Nephron (organoid): Measurements from ENCODE around the gene ARHGAP19.

Experiments used
- H3K27ac Mint-ChIP-seq, 3 experiments: 2 replicates each; pipeline ENCODE4 v1.8.0; 2020; ENCODE audit warnings: mixed read lengths in 3 of 3, mild to moderate bottlenecking in 2 of 3, moderate library complexity in 1 of 3
- H3K27me3 Mint-ChIP-seq: 2 replicates; pipeline ENCODE4 v1.8.0; 2021; ENCODE audit warnings: low read depth, mild to moderate bottlenecking, moderate library complexity, mixed read lengths
- H3K36me3 Mint-ChIP-seq: 2 replicates; pipeline ENCODE4 v1.8.0; 2020; ENCODE audit warnings: low read depth, mixed read lengths
- H3K4me1 Mint-ChIP-seq: 2 replicates; pipeline ENCODE4 v1.8.0; 2020; ENCODE audit warnings: mixed read lengths
- H3K4me3 Mint-ChIP-seq, 3 experiments: 2 replicates each; pipeline ENCODE4 v1.8.0; 2020; ENCODE audit warnings: mild to moderate bottlenecking in 3 of 3, mixed read lengths in 3 of 3, moderate library complexity in 2 of 3
- H3K9me3 Mint-ChIP-seq: 2 replicates; pipeline ENCODE4 v1.8.0; 2020; ENCODE audit warnings: mixed read lengths
- TF ChIP-seq, protein P1 (sequence below), 3 experiments: fragments of 200-600 bp; sonication (generic); IDR thresholded peaks; one replicate each; pipeline ENCODE4 v1.5.0; 2021; ENCODE audit warnings: antibody characterized with exemption in 3 of 3; ENCODE audit not compliant: unreplicated experiment in 3 of 3

The ARHGAP19 gene

DNA sequence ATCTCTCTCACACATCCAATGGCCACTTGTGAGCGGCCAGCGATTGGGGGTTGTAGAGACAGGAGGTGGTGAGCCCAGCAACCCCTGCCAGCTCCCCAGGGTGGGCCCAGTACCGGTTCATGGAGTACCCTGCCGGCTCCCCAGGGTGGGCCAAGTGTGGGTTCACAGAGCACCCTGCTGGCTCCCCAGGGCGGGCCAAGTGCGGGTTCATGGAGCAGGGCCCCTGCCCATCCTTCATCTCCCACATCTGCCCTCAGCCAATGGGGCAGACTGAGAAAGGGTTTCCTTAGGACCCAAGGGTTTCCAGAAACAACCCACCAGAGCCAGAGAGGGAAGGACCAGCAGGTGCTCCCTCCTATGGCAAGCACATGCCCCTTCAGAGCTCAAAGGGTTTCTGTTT lies 85.3 kb downstream of the ARHGAP19 start:
- Mint-ChIP-seq H3K9me3 (no peaks in the 10 kb centered on the region), H3K4me3 (no peak overlapping the region), H3K27ac (no peak overlapping the region), H3K36me3 (no peaks in the 10 kb centered on the region), H3K27me3 (peaks cover 13% of the 10 kb centered on the region), H3K4me1 (no peaks in the 10 kb centered on the region)
- TF ChIP-seq, protein P1, sequence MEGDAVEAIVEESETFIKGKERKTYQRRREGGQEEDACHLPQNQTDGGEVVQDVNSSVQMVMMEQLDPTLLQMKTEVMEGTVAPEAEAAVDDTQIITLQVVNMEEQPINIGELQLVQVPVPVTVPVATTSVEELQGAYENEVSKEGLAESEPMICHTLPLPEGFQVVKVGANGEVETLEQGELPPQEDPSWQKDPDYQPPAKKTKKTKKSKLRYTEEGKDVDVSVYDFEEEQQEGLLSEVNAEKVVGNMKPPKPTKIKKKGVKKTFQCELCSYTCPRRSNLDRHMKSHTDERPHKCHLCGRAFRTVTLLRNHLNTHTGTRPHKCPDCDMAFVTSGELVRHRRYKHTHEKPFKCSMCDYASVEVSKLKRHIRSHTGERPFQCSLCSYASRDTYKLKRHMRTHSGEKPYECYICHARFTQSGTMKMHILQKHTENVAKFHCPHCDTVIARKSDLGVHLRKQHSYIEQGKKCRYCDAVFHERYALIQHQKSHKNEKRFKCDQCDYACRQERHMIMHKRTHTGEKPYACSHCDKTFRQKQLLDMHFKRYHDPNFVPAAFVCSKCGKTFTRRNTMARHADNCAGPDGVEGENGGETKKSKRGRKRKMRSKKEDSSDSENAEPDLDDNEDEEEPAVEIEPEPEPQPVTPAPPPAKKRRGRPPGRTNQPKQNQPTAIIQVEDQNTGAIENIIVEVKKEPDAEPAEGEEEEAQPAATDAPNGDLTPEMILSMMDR (IDR thresholded peaks at IDR 0.05; ENCODE audit: unreplicated experiment in 3 of 3): no peak

- H3K36me3 Mint-ChIP-seq: no peaks in the 10 kb centered on the region
- H3K4me3 Mint-ChIP-seq: no peak overlapping the region
- no peak overlapping the region for H3K27ac Mint-ChIP-seq
- TF ChIP-seq, protein P1 (IDR thresholded peaks at IDR 0.05; ENCODE audit: unreplicated experiment in 3 of 3): no peak
- H3K9me3 Mint-ChIP-seq: no peaks in the 10 kb centered on the region
- H3K4me1 Mint-ChIP-seq: no peaks in the 10 kb centered on the region
- peaks cover 13% of the 10 kb centered on the region for H3K27me3 Mint-ChIP-seq
Measured at GRCh38 chr10:97204826-97205679, 87.4 kb downstream of the ARHGAP19 start.

DNA sequence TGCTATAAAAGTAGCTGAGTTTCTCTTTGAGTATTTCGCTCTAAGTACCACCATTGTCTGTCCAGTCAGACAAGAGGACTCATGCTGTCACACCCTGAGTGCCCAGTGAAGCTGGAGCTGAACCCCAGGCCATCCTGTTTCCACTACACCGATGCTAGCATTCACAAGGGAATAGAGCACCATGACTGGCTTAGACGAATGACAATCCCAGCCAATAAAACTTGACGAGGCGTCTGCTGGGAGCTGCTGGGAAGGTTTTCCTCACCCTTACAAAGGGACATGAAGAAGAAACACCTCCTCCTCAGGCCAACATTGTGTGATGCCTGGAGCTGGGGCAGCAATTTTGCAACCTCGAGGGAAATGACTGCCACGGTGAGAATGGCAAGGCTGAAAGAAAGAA lies 89.2 kb downstream of the ARHGAP19 start:
- no peaks in the 10 kb centered on the region for H3K4me1 Mint-ChIP-seq
- H3K4me3 Mint-ChIP-seq: no peak overlapping the region
- H3K27me3 Mint-ChIP-seq: peaks cover 22% of the 10 kb centered on the region
- TF ChIP-seq, protein P1 (IDR thresholded peaks at IDR 0.05; ENCODE audit: unreplicated experiment in 3 of 3): no peak
- H3K27ac Mint-ChIP-seq: no peak overlapping the region
- H3K9me3 Mint-ChIP-seq: no peaks in the 10 kb centered on the region
- H3K36me3 Mint-ChIP-seq: no peaks in the 10 kb centered on the region

DNA sequence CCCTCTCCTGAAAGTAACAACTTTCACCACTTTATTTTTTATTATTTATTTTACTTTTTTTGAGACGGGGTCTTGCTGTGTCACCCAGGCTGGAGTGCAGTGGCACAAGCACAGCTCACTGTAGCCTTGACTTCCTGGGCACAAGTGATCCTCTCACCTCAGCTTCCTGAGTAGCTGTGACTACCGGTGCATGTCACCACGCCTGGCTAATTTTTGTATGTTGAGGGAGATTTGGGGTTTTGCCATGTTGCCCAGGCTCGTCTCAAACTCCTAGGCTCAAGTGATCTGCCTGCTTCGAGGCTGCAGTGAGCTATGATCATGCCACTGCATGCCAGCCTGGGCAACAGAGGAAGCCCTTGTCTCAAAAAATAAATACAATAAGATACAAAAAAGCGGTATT lies 91.8 kb downstream of the ARHGAP19 start:
- Mint-ChIP-seq H3K36me3 (no peaks in the 10 kb centered on the region), H3K27ac (no peak overlapping the region), H3K4me1 (no peaks in the 10 kb centered on the region), H3K4me3 (no peak overlapping the region), H3K27me3 (peaks cover 45% of the 10 kb centered on the region), H3K9me3 (no peaks in the 10 kb centered on the region)
- TF ChIP-seq, protein P1 (IDR thresholded peaks at IDR 0.05; ENCODE audit: unreplicated experiment in 3 of 3): no peak

DNA sequence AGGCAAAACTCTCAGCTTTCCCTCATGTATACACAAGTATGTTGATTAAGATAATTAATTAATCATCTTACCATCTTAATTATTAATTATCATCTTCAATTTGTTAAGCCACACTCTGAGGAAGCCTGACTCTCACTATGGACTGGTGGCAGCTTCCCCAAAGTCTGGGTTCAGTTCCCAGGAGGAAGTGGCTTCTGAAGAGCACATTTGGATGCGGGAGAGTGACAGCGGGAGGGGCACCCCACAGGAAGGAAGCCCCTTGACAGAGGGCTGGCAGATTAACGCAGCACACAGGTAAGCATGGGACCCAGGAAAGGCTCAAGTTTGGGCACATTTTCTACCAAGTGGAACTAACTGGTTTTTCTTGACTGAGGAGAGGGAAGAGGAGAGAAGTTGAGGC lies 93.3 kb downstream of the ARHGAP19 start:
- no peaks in the 10 kb centered on the region for H3K36me3 Mint-ChIP-seq

More for the DNA sequence above, 93.3 kb downstream of the ARHGAP19 start:
- Mint-ChIP-seq H3K4me3 (no peak overlapping the region), H3K27ac (no peak overlapping the region), H3K27me3 (peaks cover 47% of the 10 kb centered on the region), H3K9me3 (no peaks in the 10 kb centered on the region), H3K4me1 (no peaks in the 10 kb centered on the region)
- TF ChIP-seq, protein P1 (IDR thresholded peaks at IDR 0.05; ENCODE audit: unreplicated experiment in 3 of 3): no peak
